NCI-H82 (cell line): ENCODE measurements around the gene EDN2.

Source experiments
- DNase-seq: peaks from one replicate; lab custom pipeline; 2025; lab: John Stamatoyannopoulos, UW

The EDN2 gene

DNA sequence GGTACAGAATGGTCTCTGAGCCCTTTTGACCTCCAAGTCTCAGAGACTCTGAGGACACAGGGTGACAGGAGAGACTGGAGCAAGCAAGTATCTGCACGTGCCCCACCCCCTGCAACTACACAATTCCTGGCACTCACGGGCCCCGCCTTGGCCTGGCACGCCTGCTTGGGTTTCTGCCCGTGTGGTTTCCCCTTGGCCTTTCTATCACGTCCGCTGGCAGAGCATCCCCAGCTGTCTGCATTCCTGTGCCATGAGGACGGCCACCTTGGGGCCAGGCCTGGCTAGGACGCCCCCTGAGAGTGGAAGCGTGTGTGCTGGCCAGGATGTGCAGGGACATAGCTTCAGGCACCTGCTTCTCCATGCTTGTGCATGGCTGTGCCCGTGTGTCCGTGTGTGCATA, 14.3 kb upstream of the EDN2 start:
- no peak for DNase-seq

DNA sequence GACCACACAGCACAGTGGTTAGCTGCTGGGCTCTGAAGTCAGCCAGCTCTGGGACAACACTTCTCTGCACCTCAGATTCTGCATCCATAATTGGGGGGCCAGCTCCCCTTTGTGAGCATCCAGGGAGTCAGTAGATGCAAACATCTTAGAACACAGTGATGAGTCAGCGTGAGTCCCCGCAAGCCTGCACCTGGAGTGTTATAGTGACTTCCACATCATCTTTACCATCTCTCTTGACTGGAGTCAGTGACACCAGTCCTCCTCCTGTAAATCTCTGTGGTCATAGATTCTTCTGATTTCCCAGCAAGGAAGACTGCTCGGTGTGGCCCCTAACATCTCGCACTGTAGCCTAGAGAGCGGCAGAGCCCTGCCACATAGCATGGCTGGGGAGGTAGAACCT, 13.9 kb upstream of the EDN2 start:
- no peak for DNase-seq

- no peak for DNase-seq
These were observed 13.1 kb upstream of the EDN2 start for GRCh38 chr1:41497461-41498030.

- DNase-seq: no peak
These were observed 12.6 kb upstream of the EDN2 start for GRCh38 chr1:41497056-41497440.

GRCh38 chr1:41496080-41497055, 11.9 kb upstream of the EDN2 start:
- DNase-seq: no peak

GRCh38 chr1:41495210-41495948, 10.9 kb upstream of the EDN2 start:
- DNase-seq: peak; percentile 34

- no peak for DNase-seq
These were observed 10.1 kb upstream of the EDN2 start for GRCh38 chr1:41494351-41495209.

- no peak for DNase-seq
These were observed 9.3 kb upstream of the EDN2 start for GRCh38 chr1:41493626-41494350.

GRCh38 chr1:41493117-41493536, 8.6 kb upstream of the EDN2 start:
- no peak for DNase-seq

- peak; percentile 64 for DNase-seq
These were observed 7.9 kb upstream of the EDN2 start for GRCh38 chr1:41492341-41492848.

DNA sequence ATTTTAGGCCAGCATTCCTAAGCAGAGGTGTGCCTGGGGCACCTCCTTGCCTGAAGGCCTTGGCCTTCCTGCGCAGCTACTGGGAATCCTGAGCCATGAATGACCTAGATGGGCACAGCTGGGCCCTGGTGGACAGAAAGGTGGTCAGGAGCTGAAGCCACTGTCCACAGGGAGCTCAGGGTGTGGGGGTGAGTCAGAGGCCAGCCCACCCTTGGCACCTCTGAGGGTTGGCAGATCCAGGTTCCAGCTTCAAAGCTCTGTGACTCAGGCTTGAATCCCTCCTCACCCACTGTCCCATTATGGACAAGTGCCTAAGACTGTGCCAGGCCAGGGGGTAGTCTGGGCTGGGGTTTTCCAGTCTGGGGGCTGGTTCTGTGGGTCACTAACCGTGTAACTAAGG, 6.4 kb upstream of the EDN2 start:
- DNase-seq: no peak

GRCh38 chr1:41489561-41489960, 5.1 kb upstream of the EDN2 start:
- DNase-seq: no peak

- DNase-seq: peak; percentile 52
These were observed 3.8 kb upstream of the EDN2 start for GRCh38 chr1:41488040-41488951.

GRCh38 chr1:41487126-41488039, 2.9 kb upstream of the EDN2 start:
- no peak for DNase-seq

DNA sequence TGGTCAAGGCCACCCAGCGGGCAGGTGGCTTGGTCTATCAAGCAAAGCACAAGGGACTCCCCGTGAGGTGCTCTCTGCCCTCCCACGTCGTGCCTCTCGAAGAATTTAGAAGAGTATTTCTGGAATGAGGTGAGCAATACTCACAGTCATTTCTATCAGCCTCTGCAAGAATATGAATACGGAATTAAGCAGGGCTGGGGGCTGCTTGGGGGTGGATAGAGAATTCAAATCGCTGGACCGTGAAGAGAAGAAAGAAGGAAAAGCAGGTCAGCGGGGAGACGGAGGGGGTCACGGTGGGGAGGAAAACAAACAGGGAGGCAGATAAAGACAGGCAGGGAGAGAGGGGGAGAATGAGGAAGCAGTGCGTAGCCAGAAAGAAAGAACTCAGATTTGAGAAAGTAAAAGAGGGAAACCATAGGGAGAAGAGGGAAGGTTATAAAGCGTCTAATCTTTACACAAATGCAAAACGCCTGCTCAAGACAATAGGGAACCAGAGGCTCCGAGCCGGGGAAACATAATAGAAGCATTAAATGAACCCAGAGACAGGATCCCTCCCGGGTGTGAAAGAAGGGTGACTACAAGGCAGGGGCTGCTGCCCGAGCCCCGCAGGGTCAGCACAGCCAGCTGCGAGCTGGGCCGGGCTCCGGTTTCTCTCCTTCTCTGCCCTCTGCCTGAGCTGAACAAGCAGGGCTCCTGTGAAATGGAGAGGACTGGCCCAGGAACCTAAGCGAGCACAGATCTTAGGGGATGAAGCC, 2.1 kb upstream of the EDN2 start:
- no peak for DNase-seq

- DNase-seq: no peak
These were observed 1.5 kb upstream of the EDN2 start for GRCh38 chr1:41486053-41486370.

DNA sequence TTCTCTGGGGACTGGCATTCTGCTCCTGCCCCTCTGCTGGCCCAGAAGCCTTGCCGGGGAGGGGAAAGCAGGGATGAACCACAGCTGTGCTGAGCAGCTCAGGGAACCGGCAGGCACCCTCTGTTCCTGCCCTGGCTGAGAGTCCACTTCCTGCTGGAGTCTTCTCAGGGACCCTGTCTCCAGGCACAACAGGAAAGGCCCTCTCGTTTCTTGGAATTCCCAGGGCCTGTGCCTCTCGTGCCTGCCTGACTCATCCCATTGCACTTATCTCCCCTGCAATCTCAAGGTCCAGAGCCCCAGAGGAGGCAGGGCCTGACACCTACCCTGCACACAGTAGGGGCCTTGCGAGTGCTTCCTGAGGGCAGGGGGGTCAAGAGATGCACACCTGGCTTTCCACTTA, 1.1 kb upstream of the EDN2 start:
- DNase-seq: no peak

DNA sequence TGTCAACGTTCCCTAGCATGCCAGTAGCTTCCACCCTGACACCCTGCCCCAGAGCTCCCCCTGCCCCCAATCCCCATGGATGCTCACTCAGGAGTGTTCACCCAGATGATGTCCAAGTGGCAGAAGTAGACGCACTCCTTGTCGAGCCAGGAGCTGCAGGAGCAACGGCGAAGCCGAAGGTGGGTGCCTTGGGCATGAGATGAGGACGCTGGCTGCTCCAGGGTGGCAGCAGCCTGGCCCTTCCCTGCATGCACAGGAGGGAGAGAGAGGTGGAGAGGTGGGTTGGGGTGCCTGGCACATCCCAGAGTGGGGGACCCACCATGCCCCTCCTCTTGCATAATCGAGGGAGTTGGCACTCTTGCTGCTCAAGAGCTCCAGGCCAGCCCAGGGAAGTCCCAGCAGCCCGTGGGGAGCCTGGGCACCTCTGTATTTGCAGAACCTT, 502 bp downstream of the EDN2 start:
- DNase-seq: no peak
